Central memory CD4-positive, alpha-beta T cell (primary cell): ENCODE data around the gene VAV3.

Experiments
- DNase-seq: peaks from one replicate; pipeline ENCODE4 v3.0.0; 2022

VAV3 gene

DNA sequence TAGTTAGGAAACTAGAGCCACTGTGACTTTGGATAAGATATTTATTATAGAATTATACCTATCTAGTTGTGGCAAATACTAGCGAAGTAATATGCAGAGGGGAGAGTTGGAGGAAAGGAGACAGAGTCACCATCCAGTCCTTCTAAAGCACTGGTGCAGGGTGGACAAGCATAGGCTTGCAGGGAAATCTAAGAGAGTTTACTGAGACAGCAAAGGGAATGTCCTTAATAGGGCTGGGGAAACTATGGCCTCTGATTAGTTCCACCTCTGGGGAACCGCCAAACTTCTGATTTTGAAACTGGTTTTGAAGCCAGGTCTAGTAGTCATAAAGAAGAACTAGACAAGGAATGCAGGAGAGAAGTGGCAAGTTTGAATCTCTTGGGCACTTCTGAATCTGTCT is 407.9 kb downstream of the VAV3 start:
- no peak for DNase-seq

DNA sequence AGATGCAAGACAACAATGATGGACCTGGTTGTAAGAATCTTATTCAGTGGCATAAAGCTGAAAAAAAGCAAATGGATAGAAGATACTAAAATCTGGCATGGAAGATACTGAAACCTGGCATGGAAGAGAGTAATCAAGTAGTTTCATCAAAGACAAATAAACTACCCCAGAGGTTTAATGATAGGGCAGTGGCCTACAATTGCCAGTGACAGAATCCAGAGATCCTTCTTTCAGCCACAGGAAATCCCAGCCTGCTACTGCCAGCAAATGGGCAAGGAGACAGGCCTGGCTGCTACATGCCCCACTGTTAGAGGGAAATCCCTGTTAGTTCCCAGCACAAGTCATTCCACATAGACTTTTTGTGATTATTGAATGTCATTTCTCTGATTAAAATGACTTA is 409.4 kb downstream of the VAV3 start:
- no peak for DNase-seq

DNA sequence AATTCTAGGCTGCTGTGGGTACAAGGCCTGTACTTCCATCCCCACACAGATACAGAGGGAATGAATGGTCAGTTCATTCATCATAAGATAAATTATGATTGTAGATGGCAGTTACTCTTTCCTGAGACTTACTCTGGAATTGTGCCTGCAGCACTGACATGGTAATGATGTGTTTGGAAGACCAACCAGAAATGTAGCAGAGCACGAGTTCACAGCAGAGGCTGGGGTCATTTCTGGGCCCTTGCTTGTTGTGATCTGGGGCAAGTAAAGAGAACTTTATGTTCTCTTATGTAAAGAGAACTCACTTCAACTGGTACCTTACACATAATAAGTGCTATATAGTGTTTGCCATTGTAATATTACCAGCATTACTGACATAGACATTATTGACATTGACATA is 412.2 kb downstream of the VAV3 start:
- no peak for DNase-seq

DNA sequence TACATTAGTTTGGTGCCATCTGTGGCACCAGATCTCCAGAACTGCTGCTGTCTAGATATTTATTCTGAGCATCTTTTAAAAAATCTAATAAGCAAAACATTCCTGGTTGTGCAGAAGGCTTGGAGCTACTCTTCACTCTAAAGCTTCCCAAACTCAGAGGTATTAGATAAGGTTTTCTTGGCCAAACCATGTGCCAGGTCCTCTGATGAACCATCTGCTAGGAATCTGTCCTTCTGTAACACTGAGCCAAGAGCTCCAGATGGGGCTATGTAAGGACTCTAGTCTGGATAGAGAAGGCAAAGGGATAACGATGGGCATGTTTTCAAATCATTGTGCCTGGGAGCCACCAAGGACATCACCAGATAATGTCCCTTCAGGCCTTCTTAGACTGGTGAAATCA is 413.5 kb downstream of the VAV3 start:
- DNase-seq, result no peak

DNA sequence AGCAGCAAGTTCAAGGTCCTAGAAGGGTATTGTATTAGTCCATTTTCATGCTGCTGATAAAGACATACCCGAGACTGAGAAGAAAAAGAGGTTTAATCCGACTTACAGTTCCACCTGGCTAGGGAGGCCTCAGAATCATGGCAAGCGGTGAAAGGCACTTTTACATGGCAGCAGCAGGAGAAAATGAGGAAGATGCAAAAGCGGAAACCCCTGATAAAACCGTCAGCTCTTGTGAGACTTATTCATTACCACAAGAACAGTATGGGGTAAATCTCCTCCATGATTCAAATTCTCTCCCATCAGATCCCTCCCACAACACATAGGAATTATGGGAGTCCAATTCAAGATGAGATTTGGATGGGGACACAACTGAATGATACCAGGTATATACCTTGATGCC is 414.6 kb downstream of the VAV3 start:
- DNase-seq, result no peak

DNA sequence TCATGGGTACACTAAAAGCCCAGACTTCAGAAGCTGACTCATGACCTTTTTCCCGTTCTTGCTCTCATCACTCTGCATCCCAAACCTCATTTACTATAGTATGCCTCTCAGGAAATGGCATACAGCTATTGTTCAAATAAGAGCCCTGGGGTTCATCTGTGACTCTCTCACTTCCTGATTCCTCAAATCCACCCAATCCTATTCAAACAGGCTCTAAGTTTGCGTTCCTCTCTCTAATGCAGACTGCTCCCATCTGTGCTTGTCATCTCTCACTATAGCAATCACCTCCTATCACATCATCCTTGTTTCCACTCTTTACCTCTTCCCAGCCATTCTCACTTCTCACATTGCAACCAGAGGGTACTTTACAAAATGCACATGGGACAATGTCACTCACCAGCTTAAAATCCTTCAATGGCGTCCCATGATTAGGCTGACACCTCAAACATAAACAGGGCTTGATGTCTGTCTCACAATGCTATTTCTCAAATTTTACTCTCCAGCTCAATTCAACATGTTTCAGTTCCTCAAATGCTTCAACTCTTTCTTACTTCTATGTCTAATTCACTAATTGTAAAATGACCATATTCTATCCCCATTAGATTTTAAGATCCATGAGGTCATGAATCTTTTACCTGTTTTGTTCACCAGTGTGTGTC is 415.7 kb downstream of the VAV3 start:
- DNase-seq, result no peak

DNA sequence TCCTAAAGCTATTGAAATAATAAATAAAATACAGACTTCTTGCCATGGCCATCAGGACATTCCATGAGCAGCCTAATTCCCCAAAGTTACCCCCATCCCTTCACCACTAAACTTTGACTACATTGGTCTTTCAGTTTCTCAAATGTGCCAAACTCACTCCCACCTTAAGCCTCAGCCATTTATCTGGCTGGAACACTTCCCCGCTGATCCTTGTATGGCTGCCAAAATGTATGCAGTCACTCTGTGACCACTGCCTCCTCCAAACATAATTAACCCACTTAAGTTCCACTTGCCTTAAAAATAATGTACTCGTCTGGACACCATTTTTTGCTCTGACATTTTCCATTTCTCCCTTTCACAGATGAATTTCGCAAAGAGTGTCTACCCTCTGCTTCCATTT is 416.7 kb downstream of the VAV3 start:
- no peak for DNase-seq

DNA sequence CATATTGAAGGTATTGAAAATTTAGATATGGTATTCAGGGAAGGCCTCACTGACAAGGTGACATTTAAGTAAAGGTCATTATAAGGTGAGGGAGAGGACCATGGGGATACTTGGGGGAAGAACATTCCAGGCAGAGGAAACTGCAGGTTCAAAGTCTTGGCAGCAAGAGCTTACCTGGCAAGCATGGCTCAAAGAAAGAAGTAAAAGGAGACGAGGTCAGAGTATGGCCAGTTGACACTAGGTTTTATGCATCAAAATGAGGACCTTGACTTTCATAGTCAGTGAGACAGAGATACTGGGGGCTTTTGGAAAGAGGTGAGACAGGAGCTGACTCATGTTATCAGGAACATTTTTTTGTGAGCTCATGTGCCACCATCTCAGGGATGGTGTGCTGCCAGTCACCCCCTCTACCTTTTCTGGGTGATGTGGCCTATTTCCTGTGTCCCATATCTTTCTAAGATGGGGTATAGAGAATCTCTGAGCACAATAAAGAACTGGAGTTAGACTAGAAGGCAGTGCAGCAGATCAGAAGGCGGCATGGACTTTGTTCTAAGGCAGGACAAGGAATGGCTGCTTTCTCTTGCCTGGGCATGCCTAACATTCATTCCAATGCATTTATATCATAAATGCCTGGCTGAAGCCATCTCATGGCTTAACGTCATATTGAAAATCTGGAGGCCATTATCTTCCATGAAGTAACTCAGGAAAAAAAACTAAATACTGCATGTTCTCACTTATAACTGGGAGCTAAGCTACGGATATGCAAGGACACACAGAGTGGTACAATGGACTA is 417.4 kb downstream of the VAV3 start:
- no peak for DNase-seq

DNA sequence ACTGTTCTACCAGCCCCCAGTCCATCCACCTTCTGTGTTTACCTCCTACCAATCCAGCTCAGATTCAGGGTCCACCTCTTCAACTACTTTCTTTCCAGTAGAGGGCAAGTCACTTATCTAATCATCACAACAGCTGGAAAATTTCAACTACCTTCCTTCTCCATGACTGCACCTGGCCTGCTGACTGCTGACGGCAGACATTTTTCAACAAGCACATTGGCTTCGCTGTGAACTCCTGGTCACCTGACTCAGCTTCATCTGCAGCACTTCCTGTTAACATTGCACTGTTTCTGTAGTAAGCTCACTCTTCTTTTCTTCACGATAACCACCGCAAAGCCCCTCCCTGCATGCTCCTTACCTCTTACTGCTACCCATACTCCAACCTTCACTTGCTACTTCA is 418.4 kb downstream of the VAV3 start:
- DNase-seq, result no peak

DNA sequence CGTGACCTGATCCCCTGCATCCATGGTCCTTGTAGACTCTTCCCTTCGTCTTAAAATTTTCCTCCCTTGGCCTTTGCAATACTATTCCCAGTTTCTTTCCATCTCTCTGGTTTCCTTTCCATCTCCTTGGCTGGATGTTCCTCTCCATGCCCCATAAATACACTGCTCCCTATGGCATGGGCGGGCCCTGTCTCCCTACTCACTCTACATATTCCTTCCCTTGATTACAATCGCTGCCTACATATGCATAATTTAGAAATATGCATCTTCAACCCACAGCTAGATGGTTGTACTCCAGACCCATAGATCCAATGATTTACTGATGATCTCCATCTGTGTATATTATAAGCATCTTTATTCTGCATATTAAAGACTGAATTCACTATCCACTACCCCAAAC is 419.1 kb downstream of the VAV3 start:
- DNase-seq, result no peak

DNA sequence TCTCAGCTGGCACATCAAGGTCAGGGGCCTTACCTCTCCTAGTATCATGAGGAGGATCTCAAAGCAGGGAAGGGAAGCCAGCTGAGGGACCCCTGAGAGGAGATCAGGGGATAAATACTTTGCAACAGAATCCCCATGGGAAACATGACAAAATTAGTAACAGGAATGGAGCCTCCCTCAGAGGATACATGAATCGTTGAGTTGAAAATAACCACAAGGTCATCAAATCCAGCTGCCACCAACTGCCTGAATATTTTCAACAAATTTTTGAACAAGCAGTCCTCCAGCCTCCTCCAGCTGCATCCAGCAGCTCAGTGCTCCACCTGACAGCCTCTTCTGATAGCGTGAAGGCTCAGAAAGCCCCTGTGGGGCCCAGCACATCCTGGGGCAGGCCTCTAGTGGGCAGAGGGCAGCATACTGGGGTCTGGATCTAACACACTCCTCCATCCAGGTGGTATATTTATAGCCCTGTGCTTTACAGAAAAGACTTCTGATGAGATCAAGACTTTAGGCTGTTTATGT is 419.9 kb downstream of the VAV3 start:
- no peak for DNase-seq

DNA sequence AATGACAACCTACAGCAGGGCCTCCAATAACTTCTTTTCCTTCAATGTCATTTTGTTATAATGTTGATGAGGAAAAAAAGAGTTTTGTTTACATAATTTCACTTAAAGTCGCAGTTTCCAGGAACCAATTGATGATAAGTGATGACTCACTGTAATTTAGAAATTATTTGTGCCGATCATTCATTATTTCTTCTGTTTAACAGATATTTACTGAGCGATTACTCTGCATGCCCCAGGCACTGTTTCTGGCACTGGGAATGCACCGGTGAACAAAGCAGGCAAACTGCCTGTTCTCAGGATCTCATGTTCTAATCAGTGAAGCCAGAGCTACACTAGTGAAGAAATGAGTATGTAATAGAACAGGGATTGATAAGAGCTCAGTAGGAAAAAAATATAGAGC is 420.7 kb downstream of the VAV3 start:
- no peak for DNase-seq

DNA sequence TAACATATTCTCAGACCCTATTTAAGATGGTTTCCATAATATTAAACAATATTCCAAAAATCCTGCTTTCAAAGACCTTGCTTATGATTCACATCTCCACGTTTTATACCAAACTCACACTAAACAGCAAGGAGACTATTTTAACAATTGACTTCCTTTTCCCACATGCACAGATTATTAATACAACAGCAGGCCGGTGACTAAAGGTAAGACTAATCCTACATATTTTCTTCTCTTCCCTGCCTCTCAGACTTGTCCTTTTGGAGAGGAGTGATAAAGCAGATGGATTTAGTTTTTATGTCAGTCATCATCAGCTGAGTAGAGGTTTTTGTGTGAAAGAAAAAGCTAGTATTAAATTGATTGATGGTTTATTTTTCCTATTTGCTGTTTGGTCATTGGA is 423.6 kb downstream of the VAV3 start:
- DNase-seq, result no peak

DNA sequence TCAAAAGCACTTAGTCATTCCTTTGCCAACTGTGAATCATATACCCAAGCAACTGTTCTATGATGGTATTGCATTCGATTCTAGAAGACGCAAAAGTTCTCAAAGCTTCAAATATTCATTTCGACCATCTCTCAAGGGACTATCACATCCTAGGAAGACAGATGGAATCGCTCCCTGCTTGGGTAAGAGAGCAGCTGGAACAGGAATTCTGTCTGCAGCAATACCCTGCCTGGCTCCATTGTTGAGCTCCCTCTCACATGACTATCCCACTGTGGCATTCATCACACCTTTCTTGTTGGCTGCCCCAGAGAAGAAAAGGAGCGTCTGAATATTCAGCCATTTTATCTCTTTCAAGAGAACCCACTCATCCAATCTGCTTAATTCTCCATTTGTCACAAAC is 426.5 kb downstream of the VAV3 start:
- DNase-seq, result no peak

DNA sequence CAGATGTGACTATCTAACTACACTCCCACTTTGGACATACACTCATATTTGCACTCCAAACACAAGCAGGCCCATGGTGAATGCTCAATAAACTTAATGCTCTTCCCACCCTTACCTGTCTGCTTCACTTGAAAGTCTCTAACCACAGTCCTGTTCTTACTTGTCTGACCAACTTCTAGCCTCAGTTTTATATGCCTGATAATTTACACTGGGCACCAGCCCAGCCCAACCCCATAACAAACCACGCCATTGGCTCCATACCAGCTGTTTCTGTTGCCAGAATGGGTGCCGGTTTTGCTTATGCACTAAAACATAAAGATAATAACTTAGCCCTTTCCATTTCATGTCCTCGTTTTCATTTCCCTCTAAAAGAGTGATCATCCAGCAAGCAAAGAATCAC is 428.7 kb downstream of the VAV3 start:
- DNase-seq, result no peak

DNA sequence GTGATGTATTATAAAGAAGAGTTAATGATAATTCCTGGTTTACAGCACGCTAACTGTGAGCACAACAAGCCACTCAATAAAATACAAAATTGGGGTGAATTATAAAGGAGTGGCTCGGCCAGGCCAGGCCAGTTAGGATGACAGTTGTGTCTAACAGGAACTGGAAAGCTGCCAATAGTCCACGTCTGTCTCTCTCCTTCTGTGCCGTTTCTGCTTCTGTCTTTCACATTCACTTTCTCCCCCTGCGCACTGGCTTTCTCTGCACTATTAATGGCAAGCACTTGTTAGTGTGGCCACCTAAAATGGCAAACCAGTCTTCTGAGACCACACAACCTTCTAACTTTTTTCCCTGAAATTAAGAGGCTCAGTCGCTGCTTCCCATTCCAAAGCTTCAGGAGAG is 429.9 kb downstream of the VAV3 start:
- no peak for DNase-seq

DNA sequence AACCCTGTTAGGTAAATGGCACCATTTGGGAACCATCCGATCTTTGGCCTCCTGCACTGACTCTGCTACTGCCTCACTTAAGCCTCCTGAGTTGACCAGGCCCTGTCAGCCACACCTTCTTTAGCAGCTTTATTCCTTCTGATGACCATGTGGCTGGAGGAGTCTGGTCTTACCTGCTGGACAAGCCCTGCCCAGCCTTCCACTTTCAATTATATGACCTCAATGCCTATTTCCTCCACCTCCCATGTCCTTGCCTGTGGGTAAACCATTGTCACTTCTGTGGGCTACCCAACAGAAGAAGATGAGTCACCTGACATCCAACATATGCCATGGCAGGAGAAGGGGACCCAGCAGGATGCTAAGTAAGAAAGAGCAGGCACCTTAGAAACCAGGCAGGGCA is 430.3 kb downstream of the VAV3 start:
- DNase-seq, result no peak

DNA sequence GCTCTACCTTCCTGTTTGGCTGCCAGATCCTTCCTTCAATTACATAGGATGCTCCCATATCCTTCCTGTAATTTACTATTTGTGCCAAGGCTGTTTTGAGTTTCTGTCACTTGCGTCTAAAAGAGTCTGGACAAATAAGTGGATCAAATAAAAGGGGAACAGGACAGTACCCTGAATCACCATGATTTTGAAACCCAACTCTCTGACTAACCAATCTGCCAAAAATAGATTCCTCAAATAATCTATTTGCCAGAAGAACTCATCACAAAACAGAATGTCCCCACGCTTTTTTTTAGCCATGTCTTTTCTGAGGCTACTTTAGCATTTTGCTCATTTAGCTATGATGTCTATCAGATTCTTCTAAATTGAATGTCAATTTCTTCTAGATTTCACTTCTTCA is 431.5 kb downstream of the VAV3 start:
- no peak for DNase-seq

DNA sequence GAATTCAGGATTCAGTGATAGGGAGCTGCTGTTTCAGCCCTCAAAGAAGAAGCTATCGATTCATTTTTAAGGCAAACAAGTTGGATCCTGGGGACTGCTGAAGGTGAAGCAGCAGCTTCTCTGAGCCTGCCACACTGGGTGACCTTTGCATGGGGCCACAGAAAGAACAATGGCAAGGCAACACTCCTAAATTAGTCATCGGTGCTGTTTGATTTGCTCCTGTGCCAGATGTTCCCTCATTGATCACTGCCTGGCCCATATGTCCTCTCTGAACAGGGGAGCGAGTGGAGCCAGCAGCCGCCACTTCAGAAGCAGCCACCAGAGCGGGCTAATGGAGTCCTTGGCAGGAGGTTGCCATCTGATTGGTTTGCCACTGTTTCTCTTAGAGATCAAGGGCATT is 432.7 kb downstream of the VAV3 start:
- DNase-seq, result no peak

DNA sequence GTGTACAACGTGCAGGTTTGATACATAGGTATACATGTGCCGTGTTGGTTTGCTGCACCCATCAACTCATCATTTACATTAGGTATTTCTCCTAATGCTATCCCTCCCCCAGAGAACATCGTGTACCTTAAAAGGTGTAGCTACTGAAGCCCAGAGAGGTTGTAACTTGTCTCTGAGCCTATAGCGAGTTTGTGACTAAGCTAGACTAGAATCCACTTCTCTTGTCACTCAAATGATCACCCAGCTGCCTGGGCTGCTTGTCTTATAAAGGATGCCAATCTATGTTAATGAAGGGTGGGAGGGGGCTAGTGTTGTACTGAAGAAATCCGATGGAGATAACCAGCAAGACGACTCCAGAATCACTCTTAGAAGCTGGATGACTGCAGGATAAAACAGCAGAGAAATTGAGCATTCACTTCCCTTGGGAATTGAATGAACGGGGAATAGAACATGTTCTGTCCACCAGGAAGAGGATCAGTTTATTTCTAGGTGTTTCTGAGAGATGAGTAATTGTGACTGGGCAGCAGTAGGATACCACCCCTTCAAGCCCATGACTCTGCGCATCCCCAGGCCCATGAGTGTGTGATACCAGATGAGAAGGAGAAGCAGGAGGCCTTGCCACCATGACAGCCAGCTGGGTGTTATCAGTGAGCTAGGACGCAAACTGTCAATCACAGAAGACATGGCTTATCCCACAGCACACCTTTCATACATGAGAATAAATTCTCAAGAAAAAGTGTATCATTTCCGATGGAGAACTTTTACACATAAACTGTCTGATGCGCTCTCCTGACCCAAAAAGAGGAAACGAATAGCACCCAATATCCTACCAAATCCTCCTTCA is 433.7 kb downstream of the VAV3 start:
- DNase-seq, result no peak

DNA sequence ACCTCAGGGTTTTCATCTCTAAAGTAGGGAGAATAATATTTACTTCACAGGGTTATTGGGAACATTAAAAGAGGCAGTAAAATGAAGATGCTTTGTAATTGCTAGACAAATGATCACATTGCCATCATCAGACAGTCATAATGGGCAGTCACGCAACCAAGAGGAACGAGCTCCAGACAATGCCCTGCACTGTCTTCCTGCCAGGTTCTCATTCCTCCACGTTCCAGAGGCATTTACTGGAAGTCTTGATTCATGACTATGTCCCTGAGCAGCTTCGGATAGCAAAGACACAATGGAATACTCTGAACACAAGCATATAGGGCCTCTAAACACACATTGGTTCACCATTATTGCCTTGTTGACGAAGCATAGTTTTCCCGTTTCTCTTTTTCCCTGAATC is 434.4 kb downstream of the VAV3 start:
- DNase-seq, result no peak

DNA sequence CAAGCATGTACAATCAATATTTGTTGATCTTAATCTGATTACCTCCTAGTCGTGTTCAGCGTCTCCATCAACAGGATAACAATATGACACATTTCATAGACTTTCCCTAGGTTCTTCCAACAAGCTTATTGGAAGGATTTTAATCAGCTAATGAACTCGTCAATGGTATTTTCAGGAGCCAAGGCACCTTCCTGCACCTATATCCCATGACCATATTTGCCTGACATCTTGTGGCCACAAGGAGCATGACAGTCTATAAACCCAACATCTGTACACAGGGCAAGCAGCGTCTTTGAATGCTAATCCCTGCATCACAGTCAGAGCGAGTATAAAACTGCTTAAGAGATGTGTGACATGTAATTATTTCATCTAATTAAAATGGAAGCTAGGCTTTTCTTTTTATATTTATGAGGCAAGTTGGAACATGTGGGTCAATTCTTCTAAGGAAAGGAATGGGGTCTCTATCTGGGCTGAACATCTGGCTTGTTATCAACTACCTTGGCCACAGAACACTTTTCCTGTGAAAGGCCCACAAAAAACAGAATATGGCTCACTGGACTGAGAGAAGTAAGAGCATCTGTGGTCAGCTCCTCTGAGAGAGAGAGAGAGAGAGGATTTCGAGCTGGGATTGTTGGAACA is 435.4 kb downstream of the VAV3 start:
- no peak for DNase-seq

DNA sequence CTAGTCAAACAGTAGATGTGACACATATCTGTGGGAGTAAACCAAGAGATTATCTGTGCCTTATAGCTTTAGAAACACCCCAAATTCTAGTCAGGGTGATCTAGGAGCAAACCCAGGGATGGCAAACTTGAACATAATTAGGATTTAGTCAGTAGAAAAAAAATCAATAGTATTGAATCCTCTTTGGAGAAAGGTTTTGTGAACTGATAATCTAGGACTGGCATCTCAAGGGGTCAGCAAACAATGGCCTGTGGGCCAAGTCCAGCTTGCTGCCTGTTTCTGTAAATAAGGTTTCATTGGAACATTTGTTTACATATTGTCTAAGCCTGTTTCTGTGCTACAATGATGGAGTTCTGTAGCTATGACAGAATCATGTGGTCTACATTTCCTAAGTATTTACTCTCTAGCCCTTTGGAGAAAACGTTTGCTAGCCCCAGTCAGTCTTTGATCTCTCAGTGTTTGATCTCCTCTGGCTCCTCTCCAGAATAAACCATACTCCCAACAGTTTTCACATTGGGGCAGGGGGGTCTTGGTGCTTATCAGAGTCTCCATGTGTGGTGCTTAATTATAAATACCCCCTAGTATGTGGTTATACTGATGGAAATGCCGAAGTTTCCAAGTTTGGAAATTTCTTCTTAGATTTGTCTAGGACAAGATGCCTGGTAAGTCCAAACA is 438.3 kb downstream of the VAV3 start:
- DNase-seq, result no peak
